Activated CD8-positive, alpha-beta memory T cell treated with anti-CD3 and anti-CD28 coated beads for 36 hours (primary cell): ENCODE data around the gene CCDC93. TPM values are rescaled to one million over a fixed set of nuclear protein-coding genes. Genes with fewer than 3 reads are reported as not detected.

Experiments
- CTCF ChIA-PET: fragments of 350-600 bp; sonication (Branson Sonifier 250); formaldehyde crosslinking; loops from one replicate; lab custom pipeline; 2021; ENCODE audit warnings: antibody characterized with exemption; lab: Charles Lee
- POLR2A ChIA-PET: fragments of 350-600 bp; sonication (Branson Sonifier 250); formaldehyde crosslinking; loops from one replicate; lab custom pipeline; 2021; ENCODE audit warnings: antibody characterized with exemption; lab: Charles Lee
- total RNA-seq, 2 experiments: library from RNA; stranded (reverse); gene quantifications; one replicate each; pipeline ENCODE4 v1.2.3, GENCODE V29; 2021

The CCDC93 gene
- 10 to 100 TPM; 31.7 to 36.5 TPM for total RNA-seq

GRCh38 chr2:118013724-118014491, at the start of gene CCDC93:
Gene CCDC93, minus strand, starts transcription at chr2:118014070. Its CDS starts 75 bp downstream, at chr2:118013995.
- ChIA-PET CTCF (interaction anchor here (0.9 to 2.4 kb wide), 4 partner anchors 9 to 199 kb away, joined by 3 to 16 read pairs (median 6); partner anchors contain the start of gene DDX18), POLR2A (interaction anchor here (0.6 to 1.1 kb wide), 3 partner anchors 14 to 199 kb away, joined by 6 to 10 read pairs (median 9); partner anchors contain the start of genes DDX18 and INSIG2)

- ChIA-PET POLR2A (no interaction called here), CTCF (no interaction called here)
These were observed 48.8 kb upstream of the CCDC93 start for GRCh38 chr2:118062669-118063068.

GRCh38 chr2:118062048-118062447, 48.2 kb upstream of the CCDC93 start:
- ChIA-PET CTCF (interaction anchor here (0.7 kb wide), 1 partner anchor 29 kb away, joined by 3 read pairs; no protein-coding TSS in a partner anchor), POLR2A (no interaction called here)

- POLR2A ChIA-PET, result no interaction called here
These were observed 47.5 kb upstream of the CCDC93 start for GRCh38 chr2:118061135-118061955.

GRCh38 chr2:118059919-118060478, 46.1 kb upstream of the CCDC93 start:
- ChIA-PET POLR2A (no interaction called here), CTCF (interaction anchor here (1.5 kb wide), 1 partner anchor 33 kb away, joined by 5 read pairs; no protein-coding TSS in a partner anchor)

More at GRCh38 chr2:118061135-118061955, 47.5 kb upstream of the CCDC93 start:
- CTCF ChIA-PET, result interaction anchor here (0.7 to 1.5 kb wide), 3 partner anchors 29 to 125 kb away, joined by 3 to 5 read pairs (median 3); no protein-coding TSS in a partner anchor

- CTCF ChIA-PET, result interaction anchor here (1.9 kb wide), 1 partner anchor 12 kb away, joined by 9 read pairs; no protein-coding TSS in a partner anchor
These were observed 45.1 kb upstream of the CCDC93 start for GRCh38 chr2:118058951-118059350.

GRCh38 chr2:118056801-118057200, 42.9 kb upstream of the CCDC93 start:
- POLR2A ChIA-PET, result no interaction called here
- CTCF ChIA-PET, result no interaction called here

More at GRCh38 chr2:118058951-118059350, 45.1 kb upstream of the CCDC93 start:
- POLR2A ChIA-PET, result no interaction called here

GRCh38 chr2:118056165-118056534, 42.3 kb upstream of the CCDC93 start:
- CTCF ChIA-PET, result no interaction called here

GRCh38 chr2:118055512-118056164, 41.8 kb upstream of the CCDC93 start:
- CTCF ChIA-PET, result no interaction called here

More at GRCh38 chr2:118056165-118056534, 42.3 kb upstream of the CCDC93 start:
- POLR2A ChIA-PET, result no interaction called here

GRCh38 chr2:118054213-118055008, 40.5 kb upstream of the CCDC93 start:
- POLR2A ChIA-PET, result no interaction called here
- CTCF ChIA-PET, result no interaction called here

More at GRCh38 chr2:118055512-118056164, 41.8 kb upstream of the CCDC93 start:
- POLR2A ChIA-PET, result no interaction called here

- POLR2A ChIA-PET, result no interaction called here
- CTCF ChIA-PET, result no interaction called here
These were observed 39.8 kb upstream of the CCDC93 start for GRCh38 chr2:118053681-118054080.

GRCh38 chr2:118052474-118052873, 38.6 kb upstream of the CCDC93 start:
- CTCF ChIA-PET, result interaction anchor here (0.9 kb wide), 1 partner anchor 49 kb away, joined by 3 read pairs; no protein-coding TSS in a partner anchor
- POLR2A ChIA-PET, result no interaction called here

GRCh38 chr2:118051826-118052358, 38.0 kb upstream of the CCDC93 start:
- CTCF ChIA-PET, result interaction anchor here (0.9 kb wide), 1 partner anchor 49 kb away, joined by 3 read pairs; no protein-coding TSS in a partner anchor
- POLR2A ChIA-PET, result no interaction called here

GRCh38 chr2:118050974-118051373, 37.1 kb upstream of the CCDC93 start:
- POLR2A ChIA-PET, result no interaction called here
- CTCF ChIA-PET, result no interaction called here

- POLR2A ChIA-PET, result no interaction called here
- CTCF ChIA-PET, result no interaction called here
These were observed 36.5 kb upstream of the CCDC93 start for GRCh38 chr2:118050386-118050785.

GRCh38 chr2:118049816-118050140, 35.9 kb upstream of the CCDC93 start:
- CTCF ChIA-PET, result no interaction called here

GRCh38 chr2:118049140-118049815, 35.4 kb upstream of the CCDC93 start:
- ChIA-PET POLR2A (no interaction called here), CTCF (no interaction called here)

More at GRCh38 chr2:118049816-118050140, 35.9 kb upstream of the CCDC93 start:
- POLR2A ChIA-PET, result no interaction called here
